K562 (cell line): ENCODE measurements around the gene EGF.

Experiments
- FIP1L1 ChIP-seq: fragments of 200-400 bp; formaldehyde crosslinking; IDR thresholded peaks from 2 replicates; pipeline ENCODE4 v1.6.1; 2018; ENCODE audit warnings: mild to moderate bottlenecking, low read depth, low read length; ENCODE audit not compliant: poor library complexity, severe bottlenecking
- TF ChIP-seq, protein P1 (sequence below), 3 experiments: IDR thresholded peaks in 2 of 3; conservative IDR thresholded peaks in 1 of 3; 2 replicates each; pipeline ENCODE4 v1.5.1; 2011 to 2012; ENCODE audit warnings: low read length in 3 of 3, mild to moderate bottlenecking in 3 of 3, control low read depth in 2 of 3, improper control_type of control experiment in 1 of 3, inconsistent platforms in 1 of 3, low read depth in 1 of 3, mixed read lengths in 1 of 3, moderate library complexity in 1 of 3; ENCODE audit not compliant: insufficient read depth in 2 of 3

DNA sequence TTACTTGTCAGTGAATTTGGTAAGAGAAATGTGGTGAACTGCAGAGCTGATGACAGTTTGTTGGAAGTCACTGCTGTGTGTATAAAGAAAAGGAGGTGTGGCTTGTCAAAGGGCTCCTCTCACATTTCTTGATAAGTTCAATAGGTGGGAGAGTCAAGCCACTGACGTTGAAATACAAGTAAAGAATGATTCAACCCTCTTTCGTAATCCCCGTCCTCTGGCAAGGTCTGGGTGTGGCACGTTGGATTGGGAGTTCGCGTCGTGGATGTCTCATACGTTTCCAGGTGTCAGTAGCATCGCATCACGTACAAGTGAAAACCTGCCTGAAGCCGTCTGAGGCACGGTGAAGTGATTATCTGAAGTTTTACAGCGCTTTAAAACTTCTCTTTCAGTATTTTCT lies 76.4 kb downstream of the EGF start:
- no peak for TF ChIP-seq FIP1L1
- TF ChIP-seq, protein P1, sequence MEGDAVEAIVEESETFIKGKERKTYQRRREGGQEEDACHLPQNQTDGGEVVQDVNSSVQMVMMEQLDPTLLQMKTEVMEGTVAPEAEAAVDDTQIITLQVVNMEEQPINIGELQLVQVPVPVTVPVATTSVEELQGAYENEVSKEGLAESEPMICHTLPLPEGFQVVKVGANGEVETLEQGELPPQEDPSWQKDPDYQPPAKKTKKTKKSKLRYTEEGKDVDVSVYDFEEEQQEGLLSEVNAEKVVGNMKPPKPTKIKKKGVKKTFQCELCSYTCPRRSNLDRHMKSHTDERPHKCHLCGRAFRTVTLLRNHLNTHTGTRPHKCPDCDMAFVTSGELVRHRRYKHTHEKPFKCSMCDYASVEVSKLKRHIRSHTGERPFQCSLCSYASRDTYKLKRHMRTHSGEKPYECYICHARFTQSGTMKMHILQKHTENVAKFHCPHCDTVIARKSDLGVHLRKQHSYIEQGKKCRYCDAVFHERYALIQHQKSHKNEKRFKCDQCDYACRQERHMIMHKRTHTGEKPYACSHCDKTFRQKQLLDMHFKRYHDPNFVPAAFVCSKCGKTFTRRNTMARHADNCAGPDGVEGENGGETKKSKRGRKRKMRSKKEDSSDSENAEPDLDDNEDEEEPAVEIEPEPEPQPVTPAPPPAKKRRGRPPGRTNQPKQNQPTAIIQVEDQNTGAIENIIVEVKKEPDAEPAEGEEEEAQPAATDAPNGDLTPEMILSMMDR (IDR thresholded peaks at IDR 0.05 in 2 of 3, conservative IDR thresholded peaks at IDR 0.05 in 1 of 3; ENCODE audit: insufficient read depth in 2 of 3, low read depth in 1 of 3, low read length in 3 of 3): no peak
